ENCODE results near the gene PLOD2.

PLOD2 gene

GRCh38 chr3:146160964-146161662, at the start of gene PLOD2:
PLOD2 (minus strand) TSS chr3:146161184; CDS start chr3:146160989, 195 bp downstream.
- peak in 1 of 2 donors; percentile 2 for DNase-seq (ENCODE audit: low read depth in 2 of 2)

GRCh38 chr3:146209371-146209770, 48.4 kb upstream of the PLOD2 start:
- no peak for DNase-seq (ENCODE audit: low read depth in 2 of 2)

DNA sequence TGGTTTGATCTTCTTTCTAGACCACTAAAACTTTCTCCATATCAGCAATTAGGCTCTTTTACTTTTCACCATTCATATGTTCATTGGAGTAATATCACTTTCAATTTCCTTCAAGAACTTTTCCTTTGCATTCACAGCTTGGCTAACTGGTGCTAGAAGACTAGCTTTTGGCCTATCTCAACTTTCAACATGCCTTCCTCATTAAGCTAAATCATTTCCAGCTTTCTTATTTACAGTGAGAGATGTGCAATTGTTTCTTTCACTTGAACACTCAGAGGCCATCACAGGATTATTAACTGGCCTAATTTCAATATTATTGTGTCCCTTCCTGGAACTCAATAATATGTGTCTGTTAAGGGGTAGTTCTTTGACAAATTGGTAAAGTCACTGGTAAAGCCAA, 42.8 kb upstream of the PLOD2 start:
- no peak for DNase-seq (ENCODE audit: low read depth in 2 of 2)

DNA sequence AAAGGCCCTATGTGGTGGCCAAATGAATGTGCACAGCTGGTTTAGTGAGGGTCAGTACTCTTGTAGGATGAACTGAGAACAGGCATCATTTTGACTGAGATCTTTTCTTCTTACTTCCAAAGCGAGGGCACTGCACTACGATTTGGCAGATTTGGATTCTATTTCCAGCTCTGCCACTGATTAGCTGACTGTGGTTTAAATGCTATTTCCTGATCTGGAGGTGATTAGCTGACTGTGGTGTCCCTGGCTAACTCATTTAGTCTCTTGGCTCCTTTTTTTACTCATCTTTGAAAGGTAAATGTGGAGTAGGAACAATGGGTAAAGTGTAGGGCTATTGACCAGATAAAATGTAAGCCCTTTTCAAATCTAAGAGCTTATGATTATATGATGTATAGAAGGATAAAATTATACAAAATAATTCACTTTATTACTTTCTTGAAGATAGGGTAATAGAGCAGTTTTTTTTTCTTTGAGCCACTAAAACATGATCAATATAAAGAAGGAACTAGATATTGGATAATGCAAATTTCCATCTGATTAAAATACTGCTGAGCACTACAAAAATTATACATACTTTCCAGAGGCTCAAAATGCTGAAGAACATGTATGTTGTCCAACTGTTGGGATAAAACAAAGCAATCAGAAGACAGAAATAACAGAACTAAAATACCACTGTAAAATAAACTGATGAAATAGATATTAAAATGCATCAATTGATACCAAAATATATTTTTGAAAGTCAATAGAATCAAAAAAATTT, 39.7 kb upstream of the PLOD2 start:
- DNase-seq (ENCODE audit: low read depth in 2 of 2), result no peak

GRCh38 chr3:146199762-146200161, 38.8 kb upstream of the PLOD2 start:
- DNase-seq (ENCODE audit: low read depth in 2 of 2), result no peak

DNA sequence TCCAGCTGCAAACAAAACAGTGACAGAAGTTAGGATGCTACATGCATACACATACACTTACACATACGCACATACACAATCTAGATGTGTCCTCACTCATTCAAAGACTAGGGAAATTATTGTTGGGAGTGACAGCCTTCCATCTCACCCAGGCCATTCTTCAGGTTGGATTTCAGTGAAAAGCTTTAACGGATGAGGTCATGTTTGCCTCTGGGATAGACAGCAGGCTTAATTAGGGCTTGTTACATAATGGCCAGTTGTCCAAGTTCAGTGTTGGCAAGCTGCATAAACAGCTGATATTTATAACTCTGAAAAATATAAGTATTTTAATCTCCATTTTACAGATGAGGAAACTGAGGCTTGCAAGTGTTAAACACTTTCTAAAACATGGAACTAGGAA, 35.8 kb upstream of the PLOD2 start:
- DNase-seq (ENCODE audit: low read depth in 2 of 2), result no peak

GRCh38 chr3:146195605-146196004, 34.6 kb upstream of the PLOD2 start:
- no peak for DNase-seq (ENCODE audit: low read depth in 2 of 2)

DNA sequence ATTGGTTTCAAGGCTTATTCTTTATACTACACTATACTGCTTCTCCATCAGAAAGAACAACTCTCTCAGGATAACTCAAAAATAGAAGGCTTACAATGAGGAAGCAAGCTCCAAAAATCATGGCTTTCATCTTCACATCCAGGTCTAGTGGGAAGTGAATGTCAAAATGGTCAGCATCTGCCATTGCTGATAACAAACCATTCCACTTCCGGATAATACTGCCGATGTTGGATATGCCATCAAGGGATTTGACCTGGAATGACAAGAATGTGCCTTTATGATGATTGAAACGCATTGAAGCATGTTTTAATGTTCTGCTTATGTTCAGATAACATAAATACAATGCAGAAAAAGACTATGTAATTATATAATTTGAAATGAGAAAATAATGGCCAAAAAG, 34.0 kb upstream of the PLOD2 start:
- no peak for DNase-seq (ENCODE audit: low read depth in 2 of 2)

- DNase-seq (ENCODE audit: low read depth in 2 of 2), result no peak
Measured at GRCh38 chr3:146191051-146191450, 30.1 kb upstream of the PLOD2 start.

GRCh38 chr3:146189519-146190173, 28.7 kb upstream of the PLOD2 start:
- no peak for DNase-seq (ENCODE audit: low read depth in 2 of 2)

GRCh38 chr3:146187334-146187950, 26.5 kb upstream of the PLOD2 start:
- no peak for DNase-seq (ENCODE audit: low read depth in 2 of 2)

- no peak for DNase-seq (ENCODE audit: low read depth in 2 of 2)
Measured at GRCh38 chr3:146184241-146185015, 23.4 kb upstream of the PLOD2 start.

DNA sequence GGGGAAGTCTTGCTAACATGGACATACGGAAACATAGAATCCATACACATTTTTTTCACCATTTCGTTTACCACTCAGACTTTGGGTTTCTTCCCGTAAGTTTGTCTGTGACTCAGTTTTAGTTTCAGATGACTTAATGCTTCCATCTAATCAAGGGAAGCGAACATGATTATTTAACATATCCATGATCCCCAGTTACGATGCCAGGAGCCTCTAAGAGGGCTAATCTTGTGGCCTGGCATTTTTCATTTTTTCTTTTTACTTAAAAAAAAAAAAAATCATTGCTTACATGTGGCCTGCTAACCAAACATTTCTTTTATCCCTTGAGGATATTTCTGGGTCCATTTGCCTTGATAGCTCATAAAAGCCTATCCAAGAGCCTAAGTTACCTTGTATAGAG, 20.2 kb upstream of the PLOD2 start:
- DNase-seq (ENCODE audit: low read depth in 2 of 2), result no peak

- no peak for DNase-seq (ENCODE audit: low read depth in 2 of 2)
Measured at GRCh38 chr3:146180376-146180775, 19.4 kb upstream of the PLOD2 start.

DNA sequence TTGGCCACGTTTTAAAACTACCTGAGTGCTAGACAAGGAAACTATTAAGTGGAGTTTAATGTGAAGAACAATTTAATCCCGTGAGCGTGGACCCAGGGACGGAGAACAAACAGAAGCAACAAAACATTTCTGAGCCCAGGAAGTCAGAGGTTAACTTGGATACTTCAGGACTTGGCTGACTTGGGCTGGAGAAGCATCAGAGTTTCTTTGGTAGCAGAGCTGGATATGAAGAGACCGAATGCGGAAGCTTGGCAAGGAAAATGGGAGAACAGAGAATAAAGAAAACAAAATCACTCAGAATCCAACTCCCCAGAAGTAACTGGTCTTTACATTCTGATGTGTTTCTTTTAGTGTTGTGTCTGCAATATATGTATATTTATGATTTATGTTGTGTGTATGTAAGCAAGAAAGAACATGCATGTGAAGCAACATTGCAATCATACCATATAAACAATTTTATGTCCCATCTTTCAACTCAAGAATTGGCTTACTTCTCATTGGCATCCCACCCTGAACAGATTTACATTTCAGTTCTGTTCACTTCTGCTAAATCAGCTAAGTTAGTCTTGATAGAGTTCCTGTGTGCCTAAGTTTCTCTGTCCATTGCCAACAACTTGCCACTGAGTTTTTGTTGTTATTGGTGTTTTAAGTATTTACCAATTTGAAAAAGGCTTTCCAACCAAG, 17.2 kb upstream of the PLOD2 start:
- no peak for DNase-seq (ENCODE audit: low read depth in 2 of 2)

DNA sequence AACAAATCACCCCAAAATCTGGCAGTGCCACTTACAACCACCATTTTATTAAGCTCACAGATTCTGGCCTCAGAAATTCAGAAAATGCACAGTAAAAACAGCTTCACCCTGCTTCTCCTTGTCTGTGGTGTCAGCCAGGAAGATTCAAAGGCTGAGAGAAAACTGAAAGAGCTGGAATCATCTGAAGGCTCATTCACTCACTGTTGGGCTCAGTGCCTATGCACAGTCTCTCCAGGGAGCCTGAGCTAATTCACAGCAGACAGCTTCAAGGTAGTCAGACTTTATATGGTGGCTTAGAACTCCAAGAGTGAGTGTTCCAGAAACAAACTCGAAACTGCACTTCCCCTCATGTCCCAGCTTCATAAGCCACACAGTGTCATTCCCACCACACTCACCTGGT, 16.5 kb upstream of the PLOD2 start:
- DNase-seq (ENCODE audit: low read depth in 2 of 2), result no peak

DNA sequence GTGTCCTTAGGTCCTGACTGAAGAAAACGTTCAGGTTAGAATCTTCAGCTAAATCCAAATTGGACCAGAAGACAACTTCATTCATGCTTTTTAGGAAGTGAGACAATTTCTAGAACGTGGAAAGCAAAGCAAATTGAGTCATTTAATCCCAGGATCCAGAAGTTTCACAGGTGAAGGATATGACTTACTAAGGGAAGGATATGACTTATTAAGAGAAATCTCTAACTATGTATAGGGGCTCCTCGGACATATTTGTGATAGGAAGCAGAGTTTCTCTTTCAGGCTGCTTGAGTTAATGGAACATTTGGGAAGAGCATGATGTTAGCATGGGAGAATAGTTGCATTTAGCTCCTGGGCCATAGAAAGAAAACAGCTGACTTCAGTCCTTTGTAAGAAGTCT, 16.1 kb upstream of the PLOD2 start:
- no peak for DNase-seq (ENCODE audit: low read depth in 2 of 2)

DNA sequence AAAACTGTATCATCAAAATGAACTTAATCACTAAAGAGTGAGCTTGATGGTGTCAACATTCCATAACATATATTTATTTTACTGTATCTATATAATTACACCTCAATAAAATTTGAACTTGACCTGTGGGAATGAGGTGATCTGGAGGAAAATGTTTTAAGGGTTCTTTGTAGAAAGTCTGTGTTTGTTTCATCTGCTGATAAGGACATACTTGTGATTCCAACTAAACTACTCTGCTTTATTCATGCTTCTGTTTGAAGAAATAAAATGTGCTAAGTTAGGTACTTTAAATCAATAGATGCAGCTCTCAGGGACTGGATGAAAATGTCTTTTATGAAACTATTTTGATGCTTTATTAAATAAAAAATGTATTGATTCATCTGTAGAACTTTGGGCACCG, 11.6 kb upstream of the PLOD2 start:
- no peak for DNase-seq (ENCODE audit: low read depth in 2 of 2)

DNA sequence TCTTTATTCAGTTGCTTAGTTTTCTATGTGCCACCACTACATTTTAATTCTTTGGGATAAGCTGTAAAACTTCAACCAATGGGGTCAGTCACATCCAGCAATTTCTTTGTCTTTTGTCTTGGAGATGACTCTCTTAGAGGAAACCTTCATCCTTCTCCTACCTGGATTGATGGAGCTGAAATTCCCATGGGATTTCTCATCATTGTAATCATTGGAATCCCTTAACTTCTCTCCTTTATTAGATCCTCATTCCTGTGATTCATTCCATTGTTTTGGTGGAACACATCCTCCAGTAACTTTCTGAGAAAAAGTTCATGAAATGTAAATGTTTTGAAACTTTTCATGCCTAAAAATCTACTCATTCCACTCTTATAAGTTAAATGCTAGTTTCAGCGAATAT, 9.6 kb upstream of the PLOD2 start:
- no peak for DNase-seq (ENCODE audit: low read depth in 2 of 2)

DNA sequence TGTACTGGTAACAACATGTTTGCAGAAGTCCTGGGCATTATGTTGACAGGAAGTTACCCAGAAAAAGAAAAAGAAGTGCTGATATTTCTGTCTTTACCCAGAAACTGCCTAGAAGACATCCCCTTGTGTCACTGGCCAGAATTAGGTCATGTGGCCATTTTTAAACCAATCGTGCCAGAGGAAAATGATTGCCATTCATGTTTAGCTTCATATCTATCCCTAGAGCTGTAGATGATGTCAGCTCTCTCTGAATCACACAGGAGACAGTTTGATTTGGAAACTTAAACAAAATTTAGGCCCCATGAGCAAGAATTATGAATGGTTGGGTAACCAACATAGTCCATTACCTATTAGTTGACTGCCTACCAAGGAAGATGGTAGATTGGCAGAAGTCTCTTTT, 8.9 kb upstream of the PLOD2 start:
- no peak for DNase-seq (ENCODE audit: low read depth in 2 of 2)

- DNase-seq (ENCODE audit: low read depth in 2 of 2), result no peak
Measured at GRCh38 chr3:146166826-146167225, 5.8 kb upstream of the PLOD2 start.
